NCI-H1436 treated with DMSO at 0.1 percent for 48 hours (cell line): ENCODE results near the gene CAMTA1.
"Not testable (repeated sequence)": the region's sequence is repeated elsewhere in the genome, so short reads cannot be mapped to it uniquely, and the experiment has no call there.

Source experiments
- DNase-seq: peaks from one replicate; lab custom pipeline; 2025; lab: John Stamatoyannopoulos, UW

The CAMTA1 gene

GRCh38 chr1:6907201-6907600 lies 121.9 kb downstream of the CAMTA1 start:
- DNase-seq: no peak

- DNase-seq: no peak
These were observed 122.6 kb downstream of the CAMTA1 start for GRCh38 chr1:6907676-6908434.

GRCh38 chr1:6909401-6909800 lies 124.1 kb downstream of the CAMTA1 start:
- DNase-seq: no peak

- no peak for DNase-seq
These were observed 124.6 kb downstream of the CAMTA1 start for GRCh38 chr1:6909857-6910256.

GRCh38 chr1:6911021-6911941 lies 126.0 kb downstream of the CAMTA1 start:
- no peak for DNase-seq

GRCh38 chr1:6911974-6912373 lies 126.7 kb downstream of the CAMTA1 start:
- DNase-seq: no peak

GRCh38 chr1:6912518-6912917 lies 127.3 kb downstream of the CAMTA1 start:
- no peak for DNase-seq

GRCh38 chr1:6913086-6913485 lies 127.8 kb downstream of the CAMTA1 start:
- no peak for DNase-seq

- DNase-seq: no peak
These were observed 129.5 kb downstream of the CAMTA1 start for GRCh38 chr1:6914706-6915105.

GRCh38 chr1:6915999-6916565 lies 130.8 kb downstream of the CAMTA1 start:
- DNase-seq: no peak

- no peak for DNase-seq
These were observed 131.8 kb downstream of the CAMTA1 start for GRCh38 chr1:6917067-6917466.

GRCh38 chr1:6918186-6918924 lies 133.1 kb downstream of the CAMTA1 start:
- DNase-seq: no peak

- no peak for DNase-seq
These were observed 133.8 kb downstream of the CAMTA1 start for GRCh38 chr1:6918925-6919511.

- DNase-seq: not testable (repeated sequence)
These were observed 136.3 kb downstream of the CAMTA1 start for GRCh38 chr1:6921506-6921905.

GRCh38 chr1:6922096-6922931 lies 137.1 kb downstream of the CAMTA1 start:
- no peak for DNase-seq

- DNase-seq: no peak
These were observed 137.8 kb downstream of the CAMTA1 start for GRCh38 chr1:6923012-6923411.

GRCh38 chr1:6923416-6923815 lies 138.2 kb downstream of the CAMTA1 start:
- DNase-seq: no peak

GRCh38 chr1:6923955-6924881 lies 139.0 kb downstream of the CAMTA1 start:
- no peak for DNase-seq

GRCh38 chr1:6924891-6925290 lies 139.6 kb downstream of the CAMTA1 start:
- no peak for DNase-seq

GRCh38 chr1:6927626-6928025 lies 142.4 kb downstream of the CAMTA1 start:
- no peak for DNase-seq
